Natural killer cell treated with Interleukin-12 subunit alpha and Interleukin-12 subunit beta and Interleukin-15 and Interleukin-18, amount 100 ng/mL, for 72 hours (primary cell): ENCODE results near the gene HLA-DOA. TPM values are rescaled to one million over a fixed set of nuclear protein-coding genes. Genes with fewer than 3 reads are reported as not detected.
A peak's percentile ranks its signal among the peaks of the same experiment; 100 is the strongest.

Source experiments
- ATAC-seq, 2 donors: fragments of 150-1000 bp; cut with Tn5 transposase in 1 of 2; sonication (Bioruptor Pico), chemical (Tn5 transposase) in 1 of 2; 2 replicates each; pipeline ENCODE4 v1.10.0; 2021
- DNase-seq: peaks from one replicate; pipeline ENCODE4 v3.0.0; 2022; ENCODE audit warnings: low spot score
- H3K27ac Mint-ChIP-seq, 2 donors: 1 replicate in 1 of 2; 2 replicates in 1 of 2; pipeline ENCODE4 v1.8.0; 2022; ENCODE audit warnings: mixed read lengths in 2 of 2, mild to moderate bottlenecking in 1 of 2, moderate library complexity in 1 of 2
- H3K27me3 Mint-ChIP-seq, 2 donors: 1 replicate in 1 of 2; 2 replicates in 1 of 2; pipeline ENCODE4 v1.8.0; 2022; ENCODE audit warnings: mixed read lengths in 2 of 2
- H3K36me3 Mint-ChIP-seq: one replicate; pipeline ENCODE4 v1.8.0; 2022; ENCODE audit warnings: mixed read lengths
- H3K4me1 Mint-ChIP-seq, 2 donors: 1 replicate in 1 of 2; 2 replicates in 1 of 2; pipeline ENCODE4 v1.8.0; 2022; ENCODE audit warnings: low read depth in 2 of 2, mixed read lengths in 2 of 2, mild to moderate bottlenecking in 1 of 2
- H3K4me3 Mint-ChIP-seq: one replicate; pipeline ENCODE4 v1.8.0; 2022; ENCODE audit warnings: mixed read lengths
- H3K9me3 Mint-ChIP-seq: 2 replicates; pipeline ENCODE4 v1.8.0; 2022; ENCODE audit warnings: mixed read lengths
- total RNA-seq, 2 donors: library from RNA; stranded (reverse); gene quantifications; one replicate each; pipeline ENCODE4 v1.2.3, GENCODE V29; 2022

HLA-DOA gene
- total RNA-seq, 2 donors from 2014 or later, result 0.86 to 22.1 TPM

GRCh38 chr6:33007831-33008400 lies 1.5 kb downstream of the HLA-DOA start:
- Mint-ChIP-seq H3K4me3 (peak overlapping the region; percentile 87), H3K36me3 (no peaks in the 10 kb centered on the region), H3K9me3 (no peaks in the 10 kb centered on the region), H3K27ac (peak overlapping the region; percentile 10 to 48), H3K4me1 (peaks cover 9 to 18% of the 10 kb centered on the region in 2 donors), H3K27me3 (peaks cover 3 to 14% of the 10 kb centered on the region in 2 donors)
- ATAC-seq (no peak), DNase-seq (no peak)

DNA sequence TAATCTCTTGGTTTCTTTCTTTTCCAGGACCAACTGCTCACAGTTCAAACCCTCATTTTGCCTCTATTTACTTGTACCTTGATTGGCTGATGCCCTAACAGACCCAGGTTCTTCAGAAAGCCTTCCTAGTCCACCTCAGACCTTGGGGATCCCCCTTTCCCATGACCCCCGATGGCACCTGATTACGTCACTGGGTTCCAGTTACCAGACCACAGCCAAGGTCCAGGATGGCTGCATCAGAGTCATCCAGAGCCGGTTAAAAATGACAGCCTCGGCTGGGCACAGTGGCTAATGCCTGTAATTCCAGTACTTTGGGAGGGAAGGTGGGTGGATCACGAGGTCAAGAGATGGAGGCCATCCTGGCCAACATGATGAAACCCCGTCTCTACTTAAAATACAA lies 4.5 kb downstream of the HLA-DOA start:
- H3K36me3 Mint-ChIP-seq, result no peaks in the 10 kb centered on the region
- H3K27me3 Mint-ChIP-seq, result peaks cover 17 to 30% of the 10 kb centered on the region in 2 donors
- DNase-seq, result no peak
- H3K9me3 Mint-ChIP-seq, result no peaks in the 10 kb centered on the region
- no peak overlapping the region for H3K27ac Mint-ChIP-seq
- ATAC-seq, result no peak
- no peak overlapping the region for H3K4me3 Mint-ChIP-seq
- H3K4me1 Mint-ChIP-seq, result peaks cover 9 to 24% of the 10 kb centered on the region in 2 donors

DNA sequence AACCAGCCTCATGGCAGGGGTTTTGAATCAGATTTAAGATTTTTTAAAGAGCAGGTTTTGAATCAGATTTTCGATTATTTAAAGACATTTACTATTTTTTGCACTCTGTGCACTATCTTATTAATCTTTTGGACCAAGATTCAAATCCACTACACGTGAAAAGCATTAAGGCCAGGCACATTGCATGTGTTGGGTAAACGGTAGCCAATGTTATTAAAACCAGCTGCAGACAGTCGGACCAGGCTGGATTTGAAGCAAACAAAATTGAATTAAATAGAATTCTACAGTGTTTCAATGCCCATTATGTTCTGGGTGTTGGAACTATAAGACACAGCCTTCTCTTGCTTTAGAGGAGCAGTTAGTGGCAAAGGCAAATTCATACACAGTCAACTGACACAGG lies 7.7 kb downstream of the HLA-DOA start:
- Mint-ChIP-seq H3K36me3 (no peaks in the 10 kb centered on the region), H3K4me3 (no peak overlapping the region), H3K4me1 (peaks cover 0 to 6% of the 10 kb centered on the region in 2 donors), H3K27me3 (peaks cover 19 to 35% of the 10 kb centered on the region in 2 donors), H3K27ac (no peak overlapping the region), H3K9me3 (no peaks in the 10 kb centered on the region)
- no peak for DNase-seq
- no peak for ATAC-seq

GRCh38 chr6:33000055-33000454 lies 9.3 kb downstream of the HLA-DOA start:
- no peaks in the 10 kb centered on the region for H3K36me3 Mint-ChIP-seq
- no peak overlapping the region for H3K4me3 Mint-ChIP-seq
- peaks cover 0 to 6% of the 10 kb centered on the region in 2 donors for H3K4me1 Mint-ChIP-seq
- DNase-seq (no peak), ATAC-seq (peak in 1 of 2 donors; percentile 50)
- peaks cover 19 to 37% of the 10 kb centered on the region in 2 donors for H3K27me3 Mint-ChIP-seq
- no peaks in the 10 kb centered on the region for H3K9me3 Mint-ChIP-seq
- H3K27ac Mint-ChIP-seq, result no peak overlapping the region

DNA sequence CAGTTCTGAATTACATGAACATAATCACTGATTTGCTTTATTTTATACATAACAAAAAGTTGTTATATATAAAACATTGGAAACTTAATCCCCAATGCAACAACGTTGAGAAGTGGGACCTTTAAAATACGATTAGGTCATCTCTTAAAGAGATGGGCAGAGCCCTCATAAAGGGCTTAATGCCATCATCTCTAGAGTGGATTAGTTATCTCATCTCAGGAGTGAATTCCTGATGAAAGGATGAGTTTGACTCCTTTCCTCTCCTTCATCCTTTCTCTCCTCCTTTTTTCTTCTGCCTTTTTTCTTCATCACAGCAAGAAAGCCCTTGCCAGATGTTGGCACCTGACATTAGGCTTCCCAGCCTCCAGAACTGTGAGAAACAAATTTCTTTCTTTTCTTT lies 13.9 kb downstream of the HLA-DOA start:
- no peak for DNase-seq
- Mint-ChIP-seq H3K4me3 (no peak overlapping the region), H3K36me3 (no peaks in the 10 kb centered on the region), H3K9me3 (no peaks in the 10 kb centered on the region), H3K27ac (no peak overlapping the region), H3K4me1 (peaks cover 0 to 5% of the 10 kb centered on the region in 2 donors), H3K27me3 (peaks cover 13 to 28% of the 10 kb centered on the region in 2 donors)
- no peak for ATAC-seq

GRCh38 chr6:32993363-32993973 lies 15.9 kb downstream of the HLA-DOA start:
- no peak for ATAC-seq
- peaks cover 7 to 20% of the 10 kb centered on the region in 2 donors for H3K27me3 Mint-ChIP-seq
- H3K4me1 Mint-ChIP-seq, result no peaks in the 10 kb centered on the region
- H3K9me3 Mint-ChIP-seq, result no peaks in the 10 kb centered on the region
- no peaks in the 10 kb centered on the region for H3K36me3 Mint-ChIP-seq
- H3K27ac Mint-ChIP-seq, result no peak overlapping the region
- no peak overlapping the region for H3K4me3 Mint-ChIP-seq
- no peak for DNase-seq

GRCh38 chr6:32991972-32992371 lies 17.4 kb downstream of the HLA-DOA start:
- ATAC-seq (no peak), DNase-seq (no peak)
- Mint-ChIP-seq H3K4me3 (no peak overlapping the region), H3K4me1 (no peaks in the 10 kb centered on the region), H3K27me3 (peaks cover 7 to 14% of the 10 kb centered on the region in 2 donors), H3K9me3 (no peaks in the 10 kb centered on the region), H3K27ac (no peak overlapping the region), H3K36me3 (no peaks in the 10 kb centered on the region)

- H3K4me3 Mint-ChIP-seq, result no peak overlapping the region
- H3K27me3 Mint-ChIP-seq, result peaks cover 7 to 12% of the 10 kb centered on the region in 2 donors
- DNase-seq, result no peak
- peaks cover 2 to 8% of the 10 kb centered on the region in 2 donors for H3K4me1 Mint-ChIP-seq
- no peak for ATAC-seq
- H3K27ac Mint-ChIP-seq, result no peak overlapping the region
- H3K36me3 Mint-ChIP-seq, result no peaks in the 10 kb centered on the region
- no peaks in the 10 kb centered on the region for H3K9me3 Mint-ChIP-seq
Observed at GRCh38 chr6:32989368-32989767, 20.0 kb downstream of the HLA-DOA start.

GRCh38 chr6:32984622-32985389 lies 24.6 kb downstream of the HLA-DOA start:
- H3K36me3 Mint-ChIP-seq, result peaks cover 13% of the 10 kb centered on the region
- no peaks in the 10 kb centered on the region for H3K9me3 Mint-ChIP-seq
- H3K27me3 Mint-ChIP-seq, result no peaks in the 10 kb centered on the region
- peak overlapping the region in 1 of 2 donors; percentile 68 for H3K27ac Mint-ChIP-seq
- DNase-seq, result peak; percentile 80
- no peak overlapping the region for H3K4me3 Mint-ChIP-seq
- peak; percentile 77 to 86 for ATAC-seq
- peaks cover 18 to 32% of the 10 kb centered on the region in 2 donors for H3K4me1 Mint-ChIP-seq

DNA sequence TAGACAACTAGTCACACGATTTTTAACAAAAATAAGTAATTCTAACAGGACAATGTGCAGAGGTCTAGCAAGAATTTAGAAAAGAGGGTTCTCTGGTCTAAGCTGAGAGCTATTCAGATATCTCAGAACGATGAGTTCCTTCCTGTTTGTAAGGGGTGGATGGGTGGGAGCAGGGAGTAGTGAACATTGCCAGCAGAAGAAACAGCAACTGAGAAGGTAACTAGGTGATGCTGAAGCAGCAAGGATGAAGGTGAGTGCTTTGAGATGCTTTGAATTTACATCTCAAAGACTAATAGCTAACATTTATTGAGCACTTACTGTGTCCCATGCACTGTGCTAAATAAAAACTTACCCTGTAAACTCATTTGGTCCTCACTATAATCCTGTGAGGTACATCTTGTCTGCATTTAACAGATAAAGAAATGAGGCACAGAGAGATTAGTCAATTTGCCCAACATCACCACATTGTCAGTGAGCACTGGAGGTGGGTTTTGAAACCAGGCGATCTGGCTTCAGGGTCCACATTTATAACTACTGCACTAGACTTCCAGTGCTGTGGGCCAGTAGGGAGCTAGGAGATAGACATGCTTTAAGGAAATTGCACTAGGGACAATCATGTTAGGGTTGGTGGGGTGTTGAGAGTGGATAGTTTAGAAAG lies 25.3 kb downstream of the HLA-DOA start:
- H3K36me3 Mint-ChIP-seq, result peaks cover 18% of the 10 kb centered on the region
- peaks cover 21 to 36% of the 10 kb centered on the region in 2 donors for H3K4me1 Mint-ChIP-seq
- DNase-seq (no peak), ATAC-seq (peak; percentile 4 to 10)
- H3K9me3 Mint-ChIP-seq, result no peaks in the 10 kb centered on the region
- no peaks in the 10 kb centered on the region for H3K27me3 Mint-ChIP-seq
- no peak overlapping the region for H3K4me3 Mint-ChIP-seq
- peak overlapping the region in 1 of 2 donors; percentile 68 for H3K27ac Mint-ChIP-seq

DNA sequence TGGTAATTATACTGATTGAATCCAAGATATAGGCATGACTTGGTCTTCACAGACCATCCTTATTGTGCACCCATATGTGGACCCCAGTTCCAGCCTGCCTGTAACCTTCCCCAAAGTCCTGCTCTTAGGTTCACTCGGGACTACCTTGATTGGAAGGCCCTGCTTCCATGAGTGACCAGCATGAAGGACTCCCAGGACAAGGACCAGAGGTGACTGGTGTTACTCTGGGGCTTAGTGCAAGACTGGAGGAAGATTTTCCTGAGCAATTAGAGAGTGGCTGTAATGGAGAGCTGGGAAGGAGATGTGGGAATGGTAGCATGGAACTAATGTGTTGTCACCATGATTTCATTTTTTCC lies 25.9 kb downstream of the HLA-DOA start:
- Mint-ChIP-seq H3K4me3 (no peak overlapping the region), H3K27ac (peak overlapping the region in 1 of 2 donors; percentile 68), H3K27me3 (no peaks in the 10 kb centered on the region), H3K4me1 (peaks cover 26 to 36% of the 10 kb centered on the region in 2 donors), H3K9me3 (no peaks in the 10 kb centered on the region), H3K36me3 (peaks cover 18% of the 10 kb centered on the region)
- DNase-seq, result no peak
- ATAC-seq, result no peak

DNA sequence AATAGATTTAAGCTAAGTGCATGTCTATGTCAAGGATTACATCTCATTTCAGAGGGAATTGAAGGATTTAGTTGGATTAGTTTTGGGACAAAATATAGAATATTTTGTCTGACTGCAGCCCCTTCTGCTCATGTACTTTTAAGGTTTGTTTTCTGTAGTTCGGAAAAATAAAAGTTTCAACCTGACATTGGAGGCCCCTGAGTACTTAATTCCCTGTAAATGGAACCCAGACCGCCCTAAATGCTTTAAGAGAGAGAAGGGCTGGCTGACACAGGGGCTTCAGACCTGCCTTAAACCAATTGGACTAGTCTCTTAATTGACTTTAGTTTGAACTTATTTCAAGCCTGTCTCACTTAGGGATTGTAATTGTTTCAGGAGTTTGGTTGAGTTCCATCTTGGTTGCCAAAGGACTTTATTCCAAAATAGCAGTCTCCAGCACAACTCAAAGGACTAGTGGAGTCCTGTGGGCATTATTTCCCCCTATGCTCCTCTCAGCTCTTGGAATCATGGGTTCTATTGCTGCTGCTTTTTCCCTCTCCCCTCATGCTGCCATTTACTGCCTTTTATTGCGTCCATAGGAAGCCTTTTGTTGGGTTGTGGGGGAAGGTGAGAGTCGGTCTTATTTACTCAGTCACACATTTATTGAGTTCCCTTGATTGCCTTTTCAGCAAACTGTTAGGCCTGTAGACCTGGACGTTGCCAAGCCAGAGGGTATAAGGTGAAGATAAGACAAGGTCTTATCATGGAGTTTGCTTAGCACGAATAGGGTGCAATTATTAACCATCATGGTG lies 26.5 kb downstream of the HLA-DOA start:
- peaks cover 31 to 41% of the 10 kb centered on the region in 2 donors for H3K4me1 Mint-ChIP-seq
- peak overlapping the region in 1 of 2 donors; percentile 68 for H3K27ac Mint-ChIP-seq
- ATAC-seq, result no peak
- H3K27me3 Mint-ChIP-seq, result no peaks in the 10 kb centered on the region
- no peaks in the 10 kb centered on the region for H3K9me3 Mint-ChIP-seq
- H3K36me3 Mint-ChIP-seq, result peaks cover 19% of the 10 kb centered on the region
- no peak overlapping the region for H3K4me3 Mint-ChIP-seq
- no peak for DNase-seq

DNA sequence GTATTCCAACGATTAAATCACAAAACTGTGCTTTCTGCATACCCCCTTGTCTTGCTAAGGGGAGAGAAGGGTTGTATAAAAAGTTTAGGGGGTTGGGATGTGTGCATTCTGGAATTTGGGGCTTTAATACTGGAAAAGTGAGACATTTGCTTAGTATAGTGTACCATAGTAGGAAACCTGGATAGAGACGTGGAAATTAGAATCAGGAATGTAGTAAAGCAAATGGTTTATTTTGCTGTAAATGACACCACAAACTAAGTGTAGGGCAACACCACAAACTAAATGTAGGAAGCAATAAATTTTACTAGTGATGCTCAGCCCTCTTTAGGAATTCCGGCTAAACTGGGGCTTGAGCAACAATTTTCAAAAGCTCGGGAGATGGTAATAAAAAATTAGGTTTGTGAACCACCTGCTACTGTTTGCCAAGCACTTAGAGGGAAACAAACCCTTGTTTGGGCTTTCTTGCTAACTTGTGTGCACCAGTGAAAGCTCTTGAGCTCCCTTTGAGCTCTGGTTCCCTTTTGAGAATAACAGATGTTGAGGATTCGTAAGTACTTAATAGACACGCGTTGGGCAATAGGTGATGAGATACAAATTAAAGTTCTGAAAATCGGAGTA lies 27.2 kb downstream of the HLA-DOA start:
- Mint-ChIP-seq H3K27me3 (no peaks in the 10 kb centered on the region), H3K9me3 (no peaks in the 10 kb centered on the region), H3K27ac (peak overlapping the region; percentile 7 to 33), H3K4me3 (no peak overlapping the region), H3K4me1 (peaks cover 38 to 48% of the 10 kb centered on the region in 2 donors), H3K36me3 (peaks cover 26% of the 10 kb centered on the region)
- ATAC-seq (no peak), DNase-seq (no peak)
